ENCODE data around the gene TNRC6C. TPM values are rescaled to one million over a fixed set of nuclear protein-coding genes. Genes with fewer than 3 reads are reported as not detected.
"Not testable (repeated sequence)": the region's sequence is repeated elsewhere in the genome, so short reads cannot be mapped to it uniquely, and the experiment has no call there.

The TNRC6C gene
- total RNA-seq, 4 donors from 2014 or later = 5.3 to 15.4 (median 6.8) TPM

- TF ChIP-seq POLR2A (IDR thresholded peaks at IDR 0.05) (no peak), CTCF (IDR thresholded peaks at IDR 0.05) (no peak)
- no peak for DNase-seq (ENCODE audit: low spot score in 2 of 2)
- 45 to 49% methylated on average over 2 of the region's 2 CpGs for WGBS, 2 donors
These were observed 4.9 kb downstream of the TNRC6C start for GRCh38 chr17:77963441-77963840.

GRCh38 chr17:77965352-77965751, 6.8 kb downstream of the TNRC6C start:
- no peak overlapping the region for H3K4me3 ChIP-seq (ENCODE audit: low read depth, poor library complexity, severe bottlenecking)
- WGBS, 2 donors = 87 to 93% methylated on average over 3 of the region's 3 CpGs
- no peak for TF ChIP-seq POLR2A (IDR thresholded peaks at IDR 0.05)
- no peak for TF ChIP-seq CTCF (IDR thresholded peaks at IDR 0.05)
- no peak for DNase-seq (ENCODE audit: low spot score in 2 of 2)
- intact Hi-C loops (cut with DNase I; ENCODE audit: low total_unique reads) = no loop called here

More at GRCh38 chr17:77963441-77963840, 4.9 kb downstream of the TNRC6C start:
- intact Hi-C loops (cut with DNase I; ENCODE audit: low total_unique reads) = no loop called here
- no peak overlapping the region for H3K4me3 ChIP-seq (ENCODE audit: low read depth, poor library complexity, severe bottlenecking)

- WGBS, 2 donors = 65 to 68% methylated on average over 2 of the region's 2 CpGs
- intact Hi-C loops (cut with DNase I; ENCODE audit: low total_unique reads) = no loop called here
- no peak for DNase-seq (ENCODE audit: low spot score in 2 of 2)
- TF ChIP-seq POLR2A (IDR thresholded peaks at IDR 0.05) (no peak), CTCF (IDR thresholded peaks at IDR 0.05) (no peak)
- no peak overlapping the region for H3K4me3 ChIP-seq (ENCODE audit: low read depth, poor library complexity, severe bottlenecking)
These were observed 8.0 kb downstream of the TNRC6C start for GRCh38 chr17:77966476-77966875.

- 85 to 87% methylated on average over 3 of the region's 3 CpGs for WGBS, 2 donors
- intact Hi-C loops (cut with DNase I; ENCODE audit: low total_unique reads) = no loop called here
- TF ChIP-seq CTCF (IDR thresholded peaks at IDR 0.05) (no peak), POLR2A (IDR thresholded peaks at IDR 0.05) (no peak)
These were observed 10.3 kb downstream of the TNRC6C start for GRCh38 chr17:77968788-77969187.

GRCh38 chr17:77972271-77972670, 13.8 kb downstream of the TNRC6C start:
- DNase-seq (ENCODE audit: low spot score in 2 of 2); H3K4me3 ChIP-seq (ENCODE audit: low read depth, poor library complexity, severe bottlenecking); intact Hi-C loops (cut with DNase I; ENCODE audit: low total_unique reads): not testable (repeated sequence)
- WGBS, 2 donors = 96% methylated on average over 3 of the region's 3 CpGs

More at GRCh38 chr17:77968788-77969187, 10.3 kb downstream of the TNRC6C start:
- H3K4me3 ChIP-seq (ENCODE audit: low read depth, poor library complexity, severe bottlenecking) = no peak overlapping the region
- no peak for DNase-seq (ENCODE audit: low spot score in 2 of 2)

- intact Hi-C loops (cut with DNase I; ENCODE audit: low total_unique reads) = no loop called here
- WGBS, 2 donors = 99% methylated on average over 2 of the region's 2 CpGs
- DNase-seq (ENCODE audit: low spot score in 2 of 2) = no peak
- no peak overlapping the region for H3K4me3 ChIP-seq (ENCODE audit: low read depth, poor library complexity, severe bottlenecking)
- TF ChIP-seq CTCF (IDR thresholded peaks at IDR 0.05) (no peak), POLR2A (IDR thresholded peaks at IDR 0.05) (no peak)
These were observed 15.4 kb downstream of the TNRC6C start for GRCh38 chr17:77973953-77974352.

All from lower leg skin (tissue), 4 donors.